ENCODE measurements around the gene GRID2IP. TPM values are rescaled to one million over a fixed set of nuclear protein-coding genes. Genes with fewer than 3 reads are reported as not detected.

Gene GRID2IP
- total and polyA plus RNA-seq, 2 of the 13 experiments (the other 11 are each of a cell fraction or from before 2014, with no cell fraction given), result 0.03 TPM; not detected in 1

DNA sequence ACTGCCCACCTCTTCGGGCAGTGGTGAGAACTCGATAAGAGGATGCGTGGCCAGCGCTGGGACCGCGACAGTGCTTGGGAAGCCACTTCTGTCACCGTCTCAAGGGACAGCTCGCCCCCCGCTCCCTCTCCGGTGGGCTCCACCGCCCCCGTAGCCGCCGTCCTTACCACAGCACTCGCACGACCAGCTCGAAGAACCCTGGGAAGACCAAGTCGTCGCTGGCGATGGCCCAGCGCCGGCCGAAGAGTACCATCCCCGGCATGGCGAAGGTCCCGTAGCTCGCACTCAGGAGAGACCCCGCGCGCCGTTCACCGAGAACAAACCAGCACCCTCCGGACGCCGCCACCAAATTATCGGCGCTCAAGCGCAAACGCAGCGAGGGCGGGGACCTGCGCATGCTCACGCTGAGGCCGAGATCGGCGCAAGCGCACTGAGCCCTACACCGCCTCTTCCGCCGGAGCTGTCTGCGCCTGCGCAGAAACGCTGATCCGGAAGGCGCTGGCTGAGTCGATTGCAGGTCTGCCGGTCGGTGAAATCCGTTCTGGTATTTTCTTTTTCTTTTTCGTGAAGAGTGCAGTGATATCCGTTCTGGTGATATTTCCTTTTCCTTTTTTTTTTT is 103.6 kb downstream of the GRID2IP start, which contains the start of gene DAGLB (continued):
- TF ChIP-seq, protein P1, sequence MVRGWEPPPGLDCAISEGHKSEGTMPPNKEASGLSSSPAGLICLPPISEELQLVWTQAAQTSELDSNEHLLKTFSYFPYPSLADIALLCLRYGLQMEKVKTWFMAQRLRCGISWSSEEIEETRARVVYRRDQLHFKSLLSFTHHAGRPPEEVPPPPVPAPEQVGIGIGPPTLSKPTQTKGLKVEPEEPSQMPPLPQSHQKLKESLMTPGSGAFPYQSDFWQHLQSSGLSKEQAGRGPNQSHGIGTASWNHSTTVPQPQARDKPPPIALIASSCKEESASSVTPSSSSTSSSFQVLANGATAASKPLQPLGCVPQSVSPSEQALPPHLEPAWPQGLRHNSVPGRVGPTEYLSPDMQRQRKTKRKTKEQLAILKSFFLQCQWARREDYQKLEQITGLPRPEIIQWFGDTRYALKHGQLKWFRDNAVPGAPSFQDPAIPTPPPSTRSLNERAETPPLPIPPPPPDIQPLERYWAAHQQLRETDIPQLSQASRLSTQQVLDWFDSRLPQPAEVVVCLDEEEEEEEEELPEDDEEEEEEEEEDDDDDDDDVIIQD (CRISPR knock-in tag; IDR thresholded peaks at IDR 0.05; ENCODE audit: low read depth), result no peak
- TF ChIP-seq ZNF670 (CRISPR knock-in tag; IDR thresholded peaks at IDR 0.05; ENCODE audit: borderline replicate concordance), result no peak
- TF ChIP-seq MED1 (CRISPR knock-in tag; IDR thresholded peaks at IDR 0.05), result peak; percentile 26; the same call in 1 of the 2 replicates
- TF ChIP-seq, protein P2, sequence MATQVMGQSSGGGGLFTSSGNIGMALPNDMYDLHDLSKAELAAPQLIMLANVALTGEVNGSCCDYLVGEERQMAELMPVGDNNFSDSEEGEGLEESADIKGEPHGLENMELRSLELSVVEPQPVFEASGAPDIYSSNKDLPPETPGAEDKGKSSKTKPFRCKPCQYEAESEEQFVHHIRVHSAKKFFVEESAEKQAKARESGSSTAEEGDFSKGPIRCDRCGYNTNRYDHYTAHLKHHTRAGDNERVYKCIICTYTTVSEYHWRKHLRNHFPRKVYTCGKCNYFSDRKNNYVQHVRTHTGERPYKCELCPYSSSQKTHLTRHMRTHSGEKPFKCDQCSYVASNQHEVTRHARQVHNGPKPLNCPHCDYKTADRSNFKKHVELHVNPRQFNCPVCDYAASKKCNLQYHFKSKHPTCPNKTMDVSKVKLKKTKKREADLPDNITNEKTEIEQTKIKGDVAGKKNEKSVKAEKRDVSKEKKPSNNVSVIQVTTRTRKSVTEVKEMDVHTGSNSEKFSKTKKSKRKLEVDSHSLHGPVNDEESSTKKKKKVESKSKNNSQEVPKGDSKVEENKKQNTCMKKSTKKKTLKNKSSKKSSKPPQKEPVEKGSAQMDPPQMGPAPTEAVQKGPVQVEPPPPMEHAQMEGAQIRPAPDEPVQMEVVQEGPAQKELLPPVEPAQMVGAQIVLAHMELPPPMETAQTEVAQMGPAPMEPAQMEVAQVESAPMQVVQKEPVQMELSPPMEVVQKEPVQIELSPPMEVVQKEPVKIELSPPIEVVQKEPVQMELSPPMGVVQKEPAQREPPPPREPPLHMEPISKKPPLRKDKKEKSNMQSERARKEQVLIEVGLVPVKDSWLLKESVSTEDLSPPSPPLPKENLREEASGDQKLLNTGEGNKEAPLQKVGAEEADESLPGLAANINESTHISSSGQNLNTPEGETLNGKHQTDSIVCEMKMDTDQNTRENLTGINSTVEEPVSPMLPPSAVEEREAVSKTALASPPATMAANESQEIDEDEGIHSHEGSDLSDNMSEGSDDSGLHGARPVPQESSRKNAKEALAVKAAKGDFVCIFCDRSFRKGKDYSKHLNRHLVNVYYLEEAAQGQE (IDR thresholded peaks at IDR 0.05; ENCODE audit: borderline replicate concordance in 1 of 2, low read depth in 1 of 2, low read length in 2 of 2), result peak in 1 of 2 experiments; percentile 3; a peak in 1 of 4 replicates
- 0 out of 2 replicates have a peak, but pooled peaks have one; percentile 53 for TF ChIP-seq MYC (CRISPR knock-in tag; IDR thresholded peaks at IDR 0.05; ENCODE audit: borderline replicate concordance)
- no peak for TF ChIP-seq ZNF737 (CRISPR knock-in tag; IDR thresholded peaks at IDR 0.05; ENCODE audit: borderline replicate concordance)
- TF ChIP-seq, protein P3, sequence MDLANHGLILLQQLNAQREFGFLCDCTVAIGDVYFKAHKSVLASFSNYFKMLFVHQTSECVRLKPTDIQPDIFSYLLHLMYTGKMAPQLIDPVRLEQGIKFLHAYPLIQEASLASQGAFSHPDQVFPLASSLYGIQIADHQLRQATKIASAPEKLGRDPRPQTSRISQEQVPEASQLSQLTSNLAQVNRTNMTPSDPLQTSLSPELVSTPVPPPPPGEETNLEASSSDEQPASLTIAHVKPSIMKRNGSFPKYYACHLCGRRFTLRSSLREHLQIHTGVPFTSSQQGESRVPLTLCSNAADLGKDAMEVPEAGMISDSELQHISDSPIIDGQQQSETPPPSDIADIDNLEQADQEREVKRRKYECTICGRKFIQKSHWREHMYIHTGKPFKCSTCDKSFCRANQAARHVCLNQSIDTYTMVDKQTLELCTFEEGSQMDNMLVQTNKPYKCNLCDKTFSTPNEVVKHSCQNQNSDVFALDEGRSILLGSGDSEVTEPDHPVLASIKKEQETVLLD (CRISPR knock-in tag; IDR thresholded peaks at IDR 0.05; ENCODE audit: low read depth), result 0 out of 2 replicates have a peak, but pooled peaks have one; percentile 24
- TF ChIP-seq PAWR (CRISPR knock-in tag; IDR thresholded peaks at IDR 0.05; ENCODE audit: borderline replicate concordance), result no peak
- TF ChIP-seq KMT2A (CRISPR knock-in tag; IDR thresholded peaks at IDR 0.05), result peak; percentile 35; the same call in 1 of the 2 replicates
- TF ChIP-seq ZNF766 (CRISPR knock-in tag; IDR thresholded peaks at IDR 0.05; ENCODE audit: borderline replicate concordance), result 0 out of 2 replicates have a peak, but pooled peaks have one; percentile 84
- TF ChIP-seq, protein P4, sequence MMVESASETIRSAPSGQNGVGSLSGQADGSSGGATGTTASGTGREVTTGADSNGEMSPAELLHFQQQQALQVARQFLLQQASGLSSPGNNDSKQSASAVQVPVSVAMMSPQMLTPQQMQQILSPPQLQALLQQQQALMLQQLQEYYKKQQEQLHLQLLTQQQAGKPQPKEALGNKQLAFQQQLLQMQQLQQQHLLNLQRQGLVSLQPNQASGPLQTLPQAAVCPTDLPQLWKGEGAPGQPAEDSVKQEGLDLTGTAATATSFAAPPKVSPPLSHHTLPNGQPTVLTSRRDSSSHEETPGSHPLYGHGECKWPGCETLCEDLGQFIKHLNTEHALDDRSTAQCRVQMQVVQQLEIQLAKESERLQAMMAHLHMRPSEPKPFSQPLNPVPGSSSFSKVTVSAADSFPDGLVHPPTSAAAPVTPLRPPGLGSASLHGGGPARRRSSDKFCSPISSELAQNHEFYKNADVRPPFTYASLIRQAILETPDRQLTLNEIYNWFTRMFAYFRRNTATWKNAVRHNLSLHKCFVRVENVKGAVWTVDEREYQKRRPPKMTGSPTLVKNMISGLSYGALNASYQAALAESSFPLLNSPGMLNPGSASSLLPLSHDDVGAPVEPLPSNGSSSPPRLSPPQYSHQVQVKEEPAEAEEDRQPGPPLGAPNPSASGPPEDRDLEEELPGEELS (CRISPR knock-in tag; IDR thresholded peaks at IDR 0.05), result peak; percentile 46
- TF ChIP-seq SALL2 (CRISPR knock-in tag; IDR thresholded peaks at IDR 0.05), result 0 out of 2 replicates have a peak, but pooled peaks have one; percentile 67
- TF ChIP-seq ASH2L (IDR thresholded peaks at IDR 0.05; ENCODE audit: insufficient read length, low read depth, low read length), result no peak
- TF ChIP-seq FOXJ3 (CRISPR knock-in tag; IDR thresholded peaks at IDR 0.05; ENCODE audit: borderline replicate concordance), result 0 out of 2 replicates have a peak, but pooled peaks have one; percentile 5
- peak; percentile 55; the same call in 1 of the 2 replicates for TF ChIP-seq ZNF761 (CRISPR knock-in tag; conservative IDR thresholded peaks at IDR 0.05)
- TF ChIP-seq SRY (CRISPR knock-in tag; IDR thresholded peaks at IDR 0.05), result peak; percentile 68; the same call in 1 of the 2 replicates
